ENCODE results near the gene INSL3.

Gene INSL3

GRCh38 chr19:17775991-17776803 lies 45.1 kb downstream of the INSL3 start:
- Mint-ChIP-seq H3K4me3 (no peak overlapping the region), H3K27me3 (no peaks in the 10 kb centered on the region), H3K27ac (no peak overlapping the region), H3K9me3 (no peaks in the 10 kb centered on the region), H3K4me1 (ENCODE audit: low read depth) (peaks cover 46% of the 10 kb centered on the region), H3K36me3 (ENCODE audit: low read depth) (peaks cover 89% of the 10 kb centered on the region)
- intact Hi-C loops (cut with micrococcal nuclease) = loop anchor here (5.0 kb wide), 1 partner anchor 81 kb away; the partner anchor contains the start of gene RPL18A

GRCh38 chr19:17775245-17775927 lies 45.9 kb downstream of the INSL3 start:
- Mint-ChIP-seq H3K4me1 (ENCODE audit: low read depth) (peaks cover 43% of the 10 kb centered on the region), H3K27ac (no peak overlapping the region), H3K36me3 (ENCODE audit: low read depth) (peaks cover 89% of the 10 kb centered on the region), H3K4me3 (no peak overlapping the region), H3K27me3 (no peaks in the 10 kb centered on the region), H3K9me3 (no peaks in the 10 kb centered on the region)
- intact Hi-C loops (cut with micrococcal nuclease) = loop anchor here (5.0 kb wide), 1 partner anchor 82 kb away; the partner anchor contains the start of gene RPL18A

- peaks cover 100% of the 10 kb centered on the region for H3K36me3 Mint-ChIP-seq (ENCODE audit: low read depth)
- intact Hi-C loops (cut with micrococcal nuclease) = no loop called here
- peaks cover 12% of the 10 kb centered on the region for H3K4me1 Mint-ChIP-seq (ENCODE audit: low read depth)
- H3K27ac Mint-ChIP-seq = no peak overlapping the region
- H3K27me3 Mint-ChIP-seq = no peaks in the 10 kb centered on the region
- no peak overlapping the region for H3K4me3 Mint-ChIP-seq
- no peaks in the 10 kb centered on the region for H3K9me3 Mint-ChIP-seq
Measured at GRCh38 chr19:17772172-17772571, 49.1 kb downstream of the INSL3 start.

GRCh38 chr19:17770613-17771012 lies 50.7 kb downstream of the INSL3 start:
- no peak overlapping the region for H3K27ac Mint-ChIP-seq
- H3K9me3 Mint-ChIP-seq = no peaks in the 10 kb centered on the region
- H3K4me1 Mint-ChIP-seq (ENCODE audit: low read depth) = peaks cover 22% of the 10 kb centered on the region
- H3K27me3 Mint-ChIP-seq = no peaks in the 10 kb centered on the region
- H3K36me3 Mint-ChIP-seq (ENCODE audit: low read depth) = peaks cover 100% of the 10 kb centered on the region
- no peak overlapping the region for H3K4me3 Mint-ChIP-seq
- intact Hi-C loops (cut with micrococcal nuclease) = no loop called here

GRCh38 chr19:17767559-17767958 lies 53.8 kb downstream of the INSL3 start:
- no peaks in the 10 kb centered on the region for H3K27me3 Mint-ChIP-seq
- no peak overlapping the region for H3K4me3 Mint-ChIP-seq
- H3K36me3 Mint-ChIP-seq (ENCODE audit: low read depth) = peaks cover 100% of the 10 kb centered on the region
- H3K27ac Mint-ChIP-seq = no peak overlapping the region
- no peaks in the 10 kb centered on the region for H3K9me3 Mint-ChIP-seq
- intact Hi-C loops (cut with micrococcal nuclease) = loop anchor here (5.0 kb wide), 1 partner anchor 50 kb away; the partner anchor contains the start of gene MAP1S
- H3K4me1 Mint-ChIP-seq (ENCODE audit: low read depth) = peaks cover 25% of the 10 kb centered on the region

GRCh38 chr19:17766543-17767131 lies 54.7 kb downstream of the INSL3 start:
- H3K4me3 Mint-ChIP-seq = peak overlapping the region; percentile 26
- no peaks in the 10 kb centered on the region for H3K9me3 Mint-ChIP-seq
- intact Hi-C loops (cut with micrococcal nuclease) = loop anchor here (1.0 to 5.0 kb wide), 2 partner anchors 49 to 62 kb away; partner anchors contain the start of gene MAP1S
- H3K27ac Mint-ChIP-seq = peak overlapping the region; percentile 85
- peaks cover 31% of the 10 kb centered on the region for H3K4me1 Mint-ChIP-seq (ENCODE audit: low read depth)
- no peaks in the 10 kb centered on the region for H3K27me3 Mint-ChIP-seq
- H3K36me3 Mint-ChIP-seq (ENCODE audit: low read depth) = peaks cover 100% of the 10 kb centered on the region
